ENCODE measurements around the gene TH.

DNA sequence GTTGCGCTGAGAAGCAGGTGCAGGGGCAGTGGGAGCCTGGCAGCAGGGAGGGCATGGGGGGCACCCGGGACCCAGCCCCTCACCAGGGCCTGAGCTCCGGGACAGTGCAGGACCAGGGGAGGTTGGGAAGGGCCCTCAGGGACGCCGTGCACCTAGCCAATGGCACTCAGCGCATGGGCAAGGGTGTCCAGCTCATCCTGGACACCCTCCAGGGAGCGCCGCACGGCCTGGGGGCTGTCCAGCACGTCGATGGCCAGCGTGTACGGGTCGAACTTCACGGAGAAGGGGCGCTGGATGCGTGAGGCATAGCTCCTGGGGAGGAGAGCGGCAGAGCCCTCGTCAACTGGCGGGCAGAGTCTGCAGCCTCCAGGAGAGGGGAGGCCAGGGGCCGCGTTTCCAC lies 7.5 kb downstream of the TH start:
- no peak for TF ChIP-seq CTCF (IDR thresholded peaks at IDR 0.05; ENCODE audit: low read depth, low read length)
- no peak for TF ChIP-seq MAX (IDR thresholded peaks at IDR 0.05; ENCODE audit: low read depth, low read length)
- TF ChIP-seq POLR2A (IDR thresholded peaks at IDR 0.05; ENCODE audit: extremely low read depth, insufficient read length) = no peak

Measured in NB4 (cell line).